ENCODE data around the gene DSCAM. TPM values are rescaled to one million over a fixed set of nuclear protein-coding genes. Genes with fewer than 3 reads are reported as not detected.

The DSCAM gene
- total RNA-seq, 1 donor = not detected

GRCh38 chr21:40635391-40635790 is 211.6 kb downstream of the DSCAM start:
- no peak for TF ChIP-seq CTCF (IDR thresholded peaks at IDR 0.05; ENCODE audit: insufficient read depth, low read depth, low read length)

DNA sequence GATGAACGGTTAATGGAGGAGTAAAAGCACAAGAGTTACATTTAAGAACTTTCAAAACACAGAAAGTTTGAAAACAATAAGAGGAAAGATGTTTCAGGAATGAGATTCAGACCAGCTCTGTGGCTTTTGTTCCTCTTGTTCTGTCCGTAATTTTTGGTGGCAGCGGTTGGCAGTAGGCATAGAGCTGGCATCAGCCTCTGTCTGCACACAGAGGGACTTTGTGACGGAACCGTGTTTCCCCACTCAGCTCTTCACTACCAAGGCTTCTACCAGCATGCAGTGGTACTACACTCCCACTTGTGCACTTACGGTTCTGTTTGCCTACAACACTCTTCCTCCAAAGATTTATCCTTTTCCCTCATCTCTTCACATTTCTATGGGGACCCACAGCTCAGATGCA is 212.8 kb downstream of the DSCAM start:
- TF ChIP-seq CTCF (IDR thresholded peaks at IDR 0.05; ENCODE audit: insufficient read depth, low read depth, low read length) = no peak
- DNase-seq (ENCODE audit: low read depth) = no peak
- no peak overlapping the region for H3K4me3 ChIP-seq (ENCODE audit: low read depth, low read length)

More at GRCh38 chr21:40635391-40635790, 211.6 kb downstream of the DSCAM start:
- no peak for DNase-seq (ENCODE audit: low read depth)
- no peak overlapping the region for H3K4me3 ChIP-seq (ENCODE audit: low read depth, low read length)

GRCh38 chr21:40633048-40633447 is 213.9 kb downstream of the DSCAM start:
- H3K4me3 ChIP-seq (ENCODE audit: low read depth, low read length) = no peak overlapping the region
- no peak for TF ChIP-seq CTCF (IDR thresholded peaks at IDR 0.05; ENCODE audit: insufficient read depth, low read depth, low read length)
- DNase-seq (ENCODE audit: low read depth) = no peak

- no peak for TF ChIP-seq CTCF (IDR thresholded peaks at IDR 0.05; ENCODE audit: insufficient read depth, low read depth, low read length)
- H3K4me3 ChIP-seq (ENCODE audit: low read depth, low read length) = no peak overlapping the region
- DNase-seq (ENCODE audit: low read depth) = no peak
Measured at GRCh38 chr21:40631211-40631610, 215.7 kb downstream of the DSCAM start.

DNA sequence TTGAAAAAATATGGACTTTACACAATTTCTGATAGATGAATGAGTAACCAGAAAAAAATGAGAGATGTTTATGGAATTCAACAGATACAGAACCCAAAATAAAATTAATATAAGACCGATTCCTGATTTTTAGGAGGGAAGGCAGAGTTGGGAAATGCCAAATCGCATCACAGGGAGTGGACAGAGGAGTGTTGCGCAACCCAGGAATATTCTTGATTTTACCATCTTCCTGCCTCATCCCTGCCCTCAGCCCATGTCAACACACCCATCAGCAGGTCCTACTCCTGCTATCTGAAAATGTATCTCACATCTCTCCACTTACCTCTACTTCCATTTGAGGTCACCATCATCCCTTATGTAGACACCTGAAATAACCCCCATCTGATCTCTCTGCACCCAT is 221.0 kb downstream of the DSCAM start:
- H3K4me3 ChIP-seq (ENCODE audit: low read depth, low read length) = no peak overlapping the region
- no peak for TF ChIP-seq CTCF (IDR thresholded peaks at IDR 0.05; ENCODE audit: insufficient read depth, low read depth, low read length)
- DNase-seq (ENCODE audit: low read depth) = no peak

GRCh38 chr21:40623528-40623927 is 223.4 kb downstream of the DSCAM start:
- no peak for TF ChIP-seq CTCF (IDR thresholded peaks at IDR 0.05; ENCODE audit: insufficient read depth, low read depth, low read length)
- no peak overlapping the region for H3K4me3 ChIP-seq (ENCODE audit: low read depth, low read length)
- no peak for DNase-seq (ENCODE audit: low read depth)

DNA sequence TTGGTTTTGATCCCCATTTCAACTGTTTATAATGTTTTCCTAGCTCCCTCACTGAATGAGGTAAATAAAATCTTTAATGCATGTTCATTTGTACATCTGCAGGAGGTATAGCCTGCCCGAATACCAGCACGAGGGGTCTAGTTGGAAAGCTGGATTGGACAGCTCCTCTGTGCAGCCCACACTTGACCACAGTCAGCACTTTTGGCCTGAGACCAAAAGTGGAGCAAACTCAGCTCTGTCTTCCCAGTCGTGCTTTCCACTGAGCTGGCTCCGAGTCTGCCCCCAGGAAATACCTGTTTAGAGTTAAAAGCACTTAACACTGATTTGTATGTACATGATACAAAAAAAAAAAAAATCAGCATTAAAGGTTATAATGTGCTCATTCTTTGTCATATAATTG is 224.4 kb downstream of the DSCAM start:
- no peak for TF ChIP-seq CTCF (IDR thresholded peaks at IDR 0.05; ENCODE audit: insufficient read depth, low read depth, low read length)
- no peak overlapping the region for H3K4me3 ChIP-seq (ENCODE audit: low read depth, low read length)
- no peak for DNase-seq (ENCODE audit: low read depth)
